Measurements from ENCODE around the gene CCR6.
A peak's percentile ranks its signal among the peaks of the same experiment; 100 is the strongest.

GRCh38 chr6:167119670-167120582 is 3.0 kb upstream of the CCR6 start:
- TF ChIP-seq POLR2AphosphoS5 (IDR thresholded peaks at IDR 0.05; ENCODE audit: low read depth, low read length) (no peak), CTCF (IDR thresholded peaks at IDR 0.05) (peak; percentile 42; the same call in 1 of the 2 replicates)
